Measurements from ENCODE around the gene GBA2. TPM values are rescaled to one million over a fixed set of nuclear protein-coding genes. Genes with fewer than 3 reads are reported as not detected.

Gene GBA2
- total RNA-seq, 1 experiment from 2014 or later = 84.9 TPM

DNA sequence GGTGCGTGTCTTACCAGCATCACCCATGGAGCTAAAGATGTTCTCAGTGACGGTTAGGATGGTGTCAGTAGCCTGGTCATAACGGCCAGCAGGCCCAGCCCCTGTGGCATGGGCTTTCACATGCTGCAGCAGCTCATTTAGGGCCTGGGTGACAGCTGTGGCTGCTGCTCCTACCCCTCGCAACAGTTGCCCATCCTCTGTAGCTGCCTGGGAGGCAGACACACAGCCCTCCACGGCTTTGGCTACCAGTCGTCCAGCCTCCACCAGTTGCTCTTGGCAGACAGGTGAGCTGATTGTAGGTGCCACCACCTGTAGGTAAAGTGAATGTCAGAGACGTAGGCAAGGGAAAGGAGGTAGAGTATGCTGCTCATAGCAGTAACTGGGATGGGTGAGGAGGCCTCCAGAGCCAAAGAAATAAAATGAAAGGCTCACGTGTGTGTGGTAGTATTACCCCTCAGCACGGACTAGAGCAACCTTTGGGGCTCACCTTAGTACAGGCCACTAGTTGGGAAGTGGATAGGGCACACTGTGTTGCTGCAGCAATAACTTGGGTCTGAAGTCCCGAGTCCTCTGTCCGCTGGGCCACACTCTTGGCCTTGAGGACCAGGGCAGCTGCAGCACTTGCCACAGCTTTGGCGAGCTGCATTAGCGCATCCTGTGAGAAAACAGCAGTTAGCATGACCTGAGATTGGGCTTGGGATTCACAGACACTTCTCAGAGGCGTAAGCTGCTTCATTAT, 31.7 kb downstream of the GBA2 start:
- no peak for DNase-seq (ENCODE audit: low spot score)

GRCh38 chr9:35716230-35716629, 32.8 kb downstream of the GBA2 start:
- DNase-seq (ENCODE audit: low spot score) = peak; percentile 11

GRCh38 chr9:35714579-35715252, 34.3 kb downstream of the GBA2 start:
- no peak for DNase-seq (ENCODE audit: low spot score)

DNA sequence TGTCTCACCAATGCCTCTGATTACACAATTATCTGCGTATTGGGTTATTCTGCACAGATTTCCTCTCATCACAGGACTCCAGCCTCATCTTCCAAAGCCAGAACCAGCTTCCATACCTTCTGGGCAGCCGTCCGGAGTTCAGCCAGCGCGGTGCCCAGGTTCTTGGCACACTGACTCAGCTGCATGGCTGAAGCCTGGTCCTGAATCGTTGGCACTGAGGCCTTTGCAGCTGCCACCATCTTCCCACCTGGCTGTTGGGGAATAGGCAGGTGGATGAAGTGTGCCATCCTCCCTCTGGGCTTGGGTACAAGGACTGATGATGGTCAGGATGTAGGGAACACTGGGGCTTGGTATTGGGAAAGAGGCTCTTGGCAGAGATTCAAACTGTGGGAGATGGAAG, 34.9 kb downstream of the GBA2 start:
- no peak for DNase-seq (ENCODE audit: low spot score)

DNA sequence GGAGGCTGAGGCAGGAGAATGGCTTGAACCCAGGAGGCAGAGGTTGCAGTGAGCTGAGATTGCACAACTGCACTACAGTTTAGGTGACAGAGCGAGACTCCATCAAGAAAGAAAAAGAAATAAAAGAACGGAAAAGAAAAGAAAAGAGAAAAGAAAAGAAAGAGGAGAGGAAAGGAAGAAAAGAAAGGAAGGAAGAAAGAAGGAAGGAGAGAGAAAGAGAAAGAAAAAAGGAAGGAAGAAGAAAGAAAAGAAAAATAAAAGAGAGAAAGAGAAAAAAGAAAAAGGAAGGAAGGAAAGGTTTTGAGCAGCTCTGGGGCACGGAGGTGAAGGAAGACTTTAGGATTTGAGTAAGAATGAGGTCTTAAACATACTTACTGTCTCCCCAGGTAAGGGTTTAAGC, 35.5 kb downstream of the GBA2 start:
- DNase-seq (ENCODE audit: low spot score) = no peak

DNA sequence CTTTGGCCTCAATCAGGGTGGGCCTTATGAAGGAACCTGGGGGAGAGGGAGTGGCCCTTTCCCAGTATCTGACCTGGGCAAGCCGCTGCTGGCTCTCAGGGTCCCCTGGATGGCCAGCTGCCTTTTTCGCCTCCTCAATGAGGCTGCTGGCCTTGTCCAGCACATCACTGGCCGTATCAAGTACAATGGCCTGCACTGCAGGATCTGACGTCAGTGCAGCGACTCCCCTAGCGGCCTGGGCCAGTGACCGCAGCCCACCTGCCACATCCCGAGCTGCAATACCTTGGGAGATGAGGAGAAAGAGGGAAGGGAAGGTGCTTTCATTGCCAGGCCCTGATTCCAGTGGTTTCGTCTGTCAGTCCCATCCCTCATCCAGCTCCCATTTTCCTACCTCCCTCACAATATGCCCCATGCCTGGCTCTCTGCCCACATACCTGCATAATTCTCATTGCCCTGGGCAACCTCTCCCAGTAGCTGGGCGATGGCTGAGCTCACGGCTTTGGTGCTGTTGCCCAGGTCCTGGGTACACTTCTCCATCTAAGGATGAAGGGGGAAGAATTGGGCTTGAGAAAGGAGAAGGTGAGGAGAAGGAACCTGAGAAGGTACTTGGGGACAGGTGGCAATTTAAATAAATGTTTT, 36.1 kb downstream of the GBA2 start:
- no peak for DNase-seq (ENCODE audit: low spot score)

GRCh38 chr9:35711501-35712428, 37.3 kb downstream of the GBA2 start:
- DNase-seq (ENCODE audit: low spot score) = no peak

DNA sequence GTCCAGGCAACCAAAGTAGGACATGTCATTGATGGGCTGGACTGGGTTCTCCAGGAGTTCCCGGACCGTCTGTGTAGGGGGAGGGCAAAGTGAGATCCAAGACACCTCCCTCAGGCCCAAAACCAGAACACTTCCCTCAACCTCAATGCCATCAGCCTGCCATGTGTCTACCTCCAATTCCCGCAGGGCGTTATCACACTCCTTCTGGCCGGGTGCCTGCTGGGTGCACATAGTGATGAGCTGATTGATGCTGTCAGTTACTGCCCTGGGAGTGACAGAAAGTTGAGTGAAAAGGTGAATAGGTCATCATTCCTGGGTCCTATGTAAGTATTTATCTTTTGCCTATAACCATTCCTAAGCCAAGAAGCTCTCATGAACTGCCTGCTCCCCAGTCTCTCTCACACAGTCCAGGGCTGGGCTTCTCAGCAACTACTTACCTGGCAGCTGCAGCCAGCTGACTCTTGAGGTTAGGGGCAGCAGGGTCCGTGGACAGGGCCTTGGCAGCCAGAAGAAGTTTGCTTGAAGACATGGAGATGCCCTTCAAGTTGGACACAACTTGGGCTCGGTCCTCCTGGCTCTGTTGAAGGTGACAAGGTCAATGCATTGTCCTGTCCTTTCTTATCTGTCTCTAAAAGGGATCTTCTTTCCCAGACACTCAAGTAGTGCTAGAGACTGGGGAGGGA, 38.1 kb downstream of the GBA2 start:
- no peak for DNase-seq (ENCODE audit: low spot score)

- no peak for DNase-seq (ENCODE audit: low spot score)
Measured at GRCh38 chr9:35708146-35708545, 40.9 kb downstream of the GBA2 start.

- no peak for DNase-seq (ENCODE audit: low spot score)
Measured at GRCh38 chr9:35706951-35707350, 42.1 kb downstream of the GBA2 start.

DNA sequence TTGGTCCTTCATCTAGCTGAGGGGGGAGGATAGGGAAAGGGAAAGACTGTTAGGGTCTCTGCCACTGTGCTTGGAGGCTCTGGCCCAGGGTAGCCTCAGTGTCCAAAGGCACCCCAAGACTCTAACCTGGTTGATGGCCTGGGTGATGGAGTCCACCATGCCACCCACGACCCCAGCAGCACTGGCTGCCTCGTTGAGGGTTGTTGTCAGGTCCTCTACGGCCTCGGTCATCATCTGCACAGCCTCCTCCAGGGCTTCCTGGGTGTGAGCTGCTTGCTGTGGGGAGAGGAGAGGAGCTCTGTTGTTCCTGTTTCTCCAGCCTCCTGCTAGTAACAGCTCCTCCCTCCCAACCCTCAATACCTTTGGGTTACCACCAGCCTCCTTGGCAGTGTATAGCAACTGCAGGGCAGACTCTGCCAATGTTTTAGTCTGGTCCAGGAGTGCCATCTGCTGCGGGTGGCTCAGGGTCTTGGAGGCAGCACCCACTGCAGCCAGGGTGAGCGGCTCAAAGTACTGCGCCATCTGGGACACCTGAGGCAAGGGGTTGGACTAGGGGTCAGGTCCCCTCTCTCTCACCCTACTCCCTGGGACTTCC, 43.1 kb downstream of the GBA2 start:
- no peak for DNase-seq (ENCODE audit: low spot score)

GRCh38 chr9:35705372-35705771, 43.7 kb downstream of the GBA2 start:
- no peak for DNase-seq (ENCODE audit: low spot score)

- DNase-seq (ENCODE audit: low spot score) = no peak
Measured at GRCh38 chr9:35703906-35704672, 44.9 kb downstream of the GBA2 start.

- no peak for DNase-seq (ENCODE audit: low spot score)
Measured at GRCh38 chr9:35702696-35703095, 46.3 kb downstream of the GBA2 start.

GRCh38 chr9:35700942-35701341, 48.1 kb downstream of the GBA2 start:
- DNase-seq (ENCODE audit: low spot score) = no peak

DNA sequence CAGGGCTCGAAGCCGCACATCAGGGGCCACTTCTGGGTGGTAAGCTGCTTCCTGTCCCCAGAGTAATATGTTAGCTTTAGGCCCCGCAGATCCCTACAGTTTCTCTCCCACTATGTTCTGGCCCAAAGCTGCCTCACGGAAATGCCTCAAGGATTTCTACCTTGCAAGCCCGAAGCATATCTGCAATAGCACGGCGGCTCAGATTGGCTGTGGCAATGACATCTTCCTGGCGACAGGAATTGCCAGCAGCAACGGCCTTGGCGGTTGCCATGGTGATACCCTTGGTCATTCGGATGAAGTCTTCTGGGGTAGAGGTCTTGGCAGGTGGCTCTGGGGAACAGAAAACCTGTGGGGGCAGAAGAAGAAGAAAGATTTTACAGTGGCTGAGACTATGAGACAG, 49.0 kb downstream of the GBA2 start:
- no peak for DNase-seq (ENCODE audit: low spot score)

GRCh38 chr9:35698231-35698630, 50.8 kb downstream of the GBA2 start:
- DNase-seq (ENCODE audit: low spot score) = no peak

GRCh38 chr9:35697486-35697885, 51.5 kb downstream of the GBA2 start:
- no peak for DNase-seq (ENCODE audit: low spot score)

GRCh38 chr9:35696520-35697215, 52.4 kb downstream of the GBA2 start:
- DNase-seq (ENCODE audit: low spot score) = peak; percentile 75
